Skin epidermis (tissue), 12 donors: ENCODE measurements around the gene SLX9.

ENCODE experiments used
- H3K27ac ChIP-seq, 21 experiments: fragments of 200-600 bp; sonication (generic) in 11 of 21; one replicate each; pipeline ENCODE4 v1.5.0; 2020; ENCODE audit warnings: mild to moderate bottlenecking in 3 of 21, inconsistent platforms in 2 of 21, moderate library complexity in 2 of 21
- H3K4me3 ChIP-seq, 7 experiments: fragments of 200-600 bp; sonication (generic) in 2 of 7; one replicate each; pipeline ENCODE4 v1.5.0; 2020; ENCODE audit warnings: inconsistent platforms in 2 of 7, mild to moderate bottlenecking in 2 of 7, moderate library complexity in 1 of 7

Gene SLX9

GRCh38 chr21:44993321-44994046, 53.7 kb downstream of the SLX9 start:
- no peak overlapping the region for H3K4me3 ChIP-seq
- peak overlapping the region in 15 of 21 experiments; percentile 36 to 85 (median 72) for H3K27ac ChIP-seq

DNA sequence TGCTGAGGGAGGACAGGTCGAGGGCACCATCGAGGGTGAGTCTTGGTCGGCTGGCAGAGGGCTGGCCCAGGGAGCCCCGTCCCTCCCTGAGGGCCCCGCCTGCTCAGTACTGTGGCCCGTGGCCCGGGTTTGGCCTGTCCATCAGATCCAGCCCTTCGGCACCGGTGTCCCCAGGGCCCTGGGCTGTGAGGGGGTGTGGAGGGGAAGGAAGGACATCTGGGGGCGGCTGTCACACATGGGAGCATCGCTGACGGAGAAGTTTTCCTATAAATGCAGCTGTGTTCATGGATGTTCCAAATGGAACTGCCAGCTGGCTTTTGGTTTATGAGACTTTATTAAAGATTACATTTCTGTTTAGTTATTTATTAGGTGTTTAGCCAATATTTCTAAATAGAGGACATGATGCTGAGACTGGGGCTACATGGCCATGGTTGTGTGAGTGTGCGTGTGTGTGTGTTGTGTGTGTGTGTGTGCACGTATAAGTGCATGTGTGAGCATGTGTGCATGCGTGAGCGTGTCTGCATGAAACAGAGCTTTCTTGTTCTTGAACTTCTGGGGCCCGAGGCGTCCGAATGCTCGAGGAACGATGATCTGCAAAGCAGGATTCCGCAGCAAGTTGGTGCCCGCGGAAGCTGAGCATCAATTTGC, 54.3 kb downstream of the SLX9 start:
- peak overlapping the region in 15 of 21 experiments; percentile 52 to 85 (median 72) for H3K27ac ChIP-seq
- no peak overlapping the region for H3K4me3 ChIP-seq

- Histone ChIP-seq H3K27ac (peak overlapping the region in 18 of 21 experiments; percentile 6 to 89 (median 71)), H3K4me3 (no peak overlapping the region)
Observed at GRCh38 chr21:44994695-44995342, 55.0 kb downstream of the SLX9 start.

- H3K27ac ChIP-seq: peak overlapping the region in 17 of 21 experiments; percentile 6 to 89 (median 73)
- H3K4me3 ChIP-seq: no peak overlapping the region
Observed at GRCh38 chr21:44995343-44995941, 55.6 kb downstream of the SLX9 start.

DNA sequence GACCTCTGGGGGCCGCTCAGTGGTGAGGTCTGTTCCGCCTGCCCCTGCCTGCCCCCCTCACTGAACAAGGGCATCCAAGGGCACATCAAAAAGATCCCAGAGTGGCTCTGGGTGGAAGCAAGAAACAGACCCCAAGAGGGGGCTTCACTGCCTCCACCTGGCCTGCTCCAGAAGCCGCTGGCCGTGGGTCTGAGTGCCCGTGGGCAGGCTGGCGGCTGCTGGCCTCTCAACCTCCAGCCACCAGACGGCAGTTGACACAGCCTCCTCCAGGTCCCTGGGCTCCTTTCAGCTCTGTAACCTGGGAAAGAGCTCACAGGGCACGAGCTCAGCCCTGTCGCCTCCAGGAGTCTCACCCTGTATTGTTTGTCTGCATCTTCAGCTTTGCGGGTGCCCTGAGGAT, 56.3 kb downstream of the SLX9 start:
- H3K27ac ChIP-seq: peak overlapping the region in 7 of 21 experiments; percentile 42 to 89 (median 79)
- H3K4me3 ChIP-seq: no peak overlapping the region

GRCh38 chr21:44996501-44996921, 56.7 kb downstream of the SLX9 start:
- Histone ChIP-seq H3K4me3 (no peak overlapping the region), H3K27ac (peak overlapping the region in 3 of 21 experiments; percentile 73 to 87 (median 85))

DNA sequence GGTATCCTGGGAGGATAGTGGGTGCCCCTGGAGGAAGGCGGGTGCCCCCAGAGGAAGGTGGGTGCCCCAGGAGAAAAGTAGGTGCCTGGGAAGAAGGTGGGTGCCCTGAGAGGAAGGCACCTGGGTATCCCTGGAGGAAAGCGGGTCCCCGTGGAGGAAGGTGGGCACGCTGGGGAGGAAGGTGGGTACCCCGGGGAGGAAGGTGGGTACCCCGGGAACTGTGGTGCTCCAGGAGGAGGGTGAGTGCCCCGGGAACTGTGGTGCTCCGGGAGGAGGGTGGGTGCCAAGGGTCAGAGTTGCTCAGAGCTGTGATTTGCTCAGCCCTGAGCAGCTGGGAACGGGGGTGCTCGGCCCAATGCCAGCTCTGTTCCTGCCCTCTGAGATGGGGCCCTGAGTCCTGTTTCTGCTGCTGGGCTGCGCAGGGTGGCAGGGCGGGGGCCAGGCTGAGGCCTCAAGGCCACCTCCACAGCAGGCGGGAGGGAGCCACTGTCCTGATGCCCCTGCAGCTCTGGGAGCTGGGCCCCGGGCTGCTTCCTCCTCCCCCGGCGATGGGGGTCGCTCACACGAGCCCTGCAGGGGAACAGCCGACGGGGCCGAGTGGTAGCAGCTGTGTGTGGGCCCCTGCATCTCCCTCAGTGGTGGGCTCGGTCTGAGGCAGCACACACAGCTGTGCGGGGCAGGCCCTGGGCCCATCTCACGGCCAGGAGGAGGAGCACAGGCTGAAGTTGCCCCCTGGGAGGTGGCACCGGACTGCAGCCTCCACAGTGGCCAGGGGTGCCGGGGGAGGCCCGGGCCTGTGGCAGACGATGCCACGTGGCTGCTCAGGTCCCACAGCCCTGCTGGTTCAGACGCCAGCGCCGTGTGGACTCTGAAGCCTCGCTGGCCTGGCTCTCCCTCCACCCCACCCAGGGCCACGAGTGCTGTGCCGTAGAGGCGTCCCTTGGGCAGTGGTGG, 57.4 kb downstream of the SLX9 start:
- Histone ChIP-seq H3K27ac (peak overlapping the region in 2 of 21 experiments; percentile 50 to 85), H3K4me3 (no peak overlapping the region)

GRCh38 chr21:44998086-44998620, 58.3 kb downstream of the SLX9 start:
- no peak overlapping the region for H3K27ac ChIP-seq
- H3K4me3 ChIP-seq: no peak overlapping the region

GRCh38 chr21:44998621-44999427, 59.0 kb downstream of the SLX9 start:
- Histone ChIP-seq H3K27ac (peak overlapping the region in 1 of 21 experiments; percentile 74), H3K4me3 (no peak overlapping the region)

GRCh38 chr21:44999428-44999971, 59.7 kb downstream of the SLX9 start:
- Histone ChIP-seq H3K27ac (peak overlapping the region in 3 of 21 experiments; percentile 16 to 74 (median 33)), H3K4me3 (no peak overlapping the region)

DNA sequence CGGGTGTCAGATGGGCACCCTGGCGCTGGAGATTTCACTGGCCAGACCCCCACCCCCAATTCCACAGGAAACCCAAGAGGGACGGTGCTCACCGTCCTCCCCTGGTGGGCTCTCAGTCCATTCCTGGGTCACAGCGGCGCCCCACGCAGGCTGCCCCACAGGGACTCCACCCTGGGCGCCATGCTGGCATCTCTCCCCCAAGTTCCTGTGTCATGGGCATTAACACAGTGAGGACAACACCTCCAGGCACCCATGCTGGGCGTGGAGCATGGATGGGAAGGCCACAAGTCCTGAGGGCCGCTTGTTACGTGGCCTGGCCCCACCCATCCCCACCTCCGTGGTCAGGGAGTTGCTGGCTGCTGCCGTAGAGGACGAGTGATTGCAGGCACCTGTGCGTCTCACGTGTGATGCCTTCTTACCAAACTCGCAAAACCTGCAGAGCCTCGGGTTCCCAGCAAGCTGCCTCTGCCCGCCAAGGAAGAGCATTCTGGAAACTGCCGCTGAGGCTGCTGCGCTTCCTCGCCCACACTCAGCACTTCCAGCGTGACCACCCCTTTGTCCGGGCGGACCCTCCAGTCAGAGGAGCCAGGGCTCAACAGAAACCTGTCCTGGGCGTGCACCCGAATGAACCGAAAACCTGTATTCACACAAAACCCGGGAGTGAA, 60.3 kb downstream of the SLX9 start:
- Histone ChIP-seq H3K4me3 (peak overlapping the region in 4 of 7 experiments; percentile 18 to 47 (median 24)), H3K27ac (peak overlapping the region in 18 of 21 experiments; percentile 15 to 82 (median 64))

DNA sequence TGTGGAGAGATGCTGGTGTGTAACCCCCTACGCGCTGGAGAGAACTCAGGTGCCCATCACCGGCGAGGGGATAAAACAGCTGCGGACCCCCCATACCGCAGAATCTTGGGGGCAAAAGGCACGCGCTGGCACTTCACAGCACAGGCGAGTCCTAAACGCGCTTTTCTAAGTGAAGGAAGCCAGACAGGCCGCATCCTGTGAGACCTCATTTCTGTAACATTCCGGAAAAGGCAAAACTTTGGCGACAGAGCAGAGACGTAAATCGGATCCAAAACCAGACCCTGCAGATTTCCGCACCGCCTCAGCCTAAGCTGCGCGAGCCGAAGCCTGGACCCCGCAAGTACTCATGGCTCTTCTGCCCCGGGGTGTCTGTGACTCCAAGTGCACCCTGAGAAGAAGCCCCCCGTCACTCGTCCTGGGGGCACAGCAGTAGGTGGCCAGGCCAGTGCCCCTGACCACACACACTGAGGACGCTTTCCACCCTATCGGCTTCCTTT, 60.9 kb downstream of the SLX9 start:
- Histone ChIP-seq H3K27ac (peak overlapping the region in 18 of 21 experiments; percentile 15 to 82 (median 64)), H3K4me3 (peak overlapping the region in 5 of 7 experiments; percentile 18 to 47 (median 25))

GRCh38 chr21:45001134-45002095, 61.6 kb downstream of the SLX9 start:
- H3K4me3 ChIP-seq: peak overlapping the region in 5 of 7 experiments; percentile 18 to 47 (median 25)

GRCh38 chr21:45002381-45003204, 62.8 kb downstream of the SLX9 start:
- peak overlapping the region in 1 of 7 experiments; percentile 47 for H3K4me3 ChIP-seq
- peak overlapping the region in 9 of 21 experiments; percentile 14 to 74 (median 50) for H3K27ac ChIP-seq

More at GRCh38 chr21:45001134-45002095, 61.6 kb downstream of the SLX9 start:
- H3K27ac ChIP-seq: peak overlapping the region in 18 of 21 experiments; percentile 15 to 82 (median 64)
